ENCODE data around the gene COL17A1.

DNA sequence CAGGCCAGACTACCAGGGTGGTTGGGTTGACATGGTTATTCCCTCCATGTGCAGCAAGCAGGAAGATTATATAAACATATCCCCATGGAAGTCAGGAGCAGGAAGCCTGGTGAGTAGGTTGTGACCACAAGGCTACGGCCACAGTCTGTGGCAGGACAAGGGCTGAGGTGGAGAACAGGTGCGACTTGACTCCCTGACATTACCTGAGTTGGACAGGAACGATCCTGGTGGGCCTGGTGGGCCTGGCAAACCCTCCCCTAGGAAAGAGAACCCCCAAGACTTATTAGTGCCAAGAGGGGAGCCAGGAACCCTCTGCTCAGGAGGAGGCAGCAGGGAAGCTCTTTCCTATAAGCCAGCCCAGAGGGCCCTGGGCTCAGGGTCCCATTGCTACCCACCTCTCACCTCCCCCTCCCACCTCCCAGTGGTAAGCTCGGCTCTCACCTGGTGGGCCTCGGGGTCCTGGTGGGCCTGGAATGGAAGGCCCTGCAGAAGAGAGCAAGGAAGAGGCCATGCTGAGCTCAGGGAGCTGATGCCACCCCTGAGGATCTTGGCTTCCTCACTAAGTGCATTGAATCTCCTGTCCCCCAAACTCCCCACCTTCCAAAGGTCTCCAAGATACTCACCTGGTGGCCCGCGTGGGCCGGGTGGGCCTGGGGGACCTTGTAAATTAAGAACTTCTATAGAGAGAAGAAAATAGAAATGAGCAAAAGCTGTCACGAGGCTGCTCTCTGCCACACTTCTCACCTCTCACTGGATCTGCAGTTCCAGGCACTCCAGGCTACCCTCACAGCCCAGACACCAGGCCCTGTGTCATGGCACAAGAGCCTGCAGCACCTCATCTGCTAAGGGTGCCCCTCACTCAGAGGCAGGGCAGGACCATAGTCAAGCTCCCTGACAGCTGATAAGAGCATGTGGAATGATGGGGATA is 44.6 kb downstream of the COL17A1 start:
- TF ChIP-seq, protein P1, sequence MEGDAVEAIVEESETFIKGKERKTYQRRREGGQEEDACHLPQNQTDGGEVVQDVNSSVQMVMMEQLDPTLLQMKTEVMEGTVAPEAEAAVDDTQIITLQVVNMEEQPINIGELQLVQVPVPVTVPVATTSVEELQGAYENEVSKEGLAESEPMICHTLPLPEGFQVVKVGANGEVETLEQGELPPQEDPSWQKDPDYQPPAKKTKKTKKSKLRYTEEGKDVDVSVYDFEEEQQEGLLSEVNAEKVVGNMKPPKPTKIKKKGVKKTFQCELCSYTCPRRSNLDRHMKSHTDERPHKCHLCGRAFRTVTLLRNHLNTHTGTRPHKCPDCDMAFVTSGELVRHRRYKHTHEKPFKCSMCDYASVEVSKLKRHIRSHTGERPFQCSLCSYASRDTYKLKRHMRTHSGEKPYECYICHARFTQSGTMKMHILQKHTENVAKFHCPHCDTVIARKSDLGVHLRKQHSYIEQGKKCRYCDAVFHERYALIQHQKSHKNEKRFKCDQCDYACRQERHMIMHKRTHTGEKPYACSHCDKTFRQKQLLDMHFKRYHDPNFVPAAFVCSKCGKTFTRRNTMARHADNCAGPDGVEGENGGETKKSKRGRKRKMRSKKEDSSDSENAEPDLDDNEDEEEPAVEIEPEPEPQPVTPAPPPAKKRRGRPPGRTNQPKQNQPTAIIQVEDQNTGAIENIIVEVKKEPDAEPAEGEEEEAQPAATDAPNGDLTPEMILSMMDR (IDR thresholded peaks at IDR 0.05) = no peak
- TF ChIP-seq POLR2A (IDR thresholded peaks at IDR 0.05; ENCODE audit: low read depth) = no peak
- no peak for TF ChIP-seq POLR2AphosphoS5 (IDR thresholded peaks at IDR 0.05)
- no peak for TF ChIP-seq EP300 (IDR thresholded peaks at IDR 0.05)

All from esophagus muscularis mucosa (tissue), 4 donors.